ENCODE results near the gene AGBL5. TPM values are rescaled to one million over a fixed set of nuclear protein-coding genes. Genes with fewer than 3 reads are reported as not detected.

Gene AGBL5
- total RNA-seq, 1 experiment from 2014 or later, result 55.4 TPM

- H3K14ac ChIP-seq (ENCODE audit: insufficient read depth, low read length), result no peak overlapping the region
- no peak overlapping the region for H3K23ac ChIP-seq (ENCODE audit: insufficient read length, low read depth, low read length)
- peaks cover 3% of the 10 kb centered on the region for H4K20me1 ChIP-seq (ENCODE audit: control insufficient read depth, insufficient read depth, insufficient read length)
- no peak overlapping the region for H2BK15ac ChIP-seq (ENCODE audit: low read depth, low read length)
- H3K56ac ChIP-seq (ENCODE audit: insufficient read length, low read depth, low read length), result no peak overlapping the region
- no peak overlapping the region for H2BK5ac ChIP-seq (ENCODE audit: insufficient read length, low read length)
- DNase-seq, result no peak
- H3K4me1 ChIP-seq (ENCODE audit: insufficient read depth, low read length), result no peaks in the 10 kb centered on the region
- no peaks in the 10 kb centered on the region for H3K79me2 ChIP-seq (ENCODE audit: insufficient read depth, low read length)
- no peaks in the 10 kb centered on the region for H3K27me3 ChIP-seq (ENCODE audit: insufficient read depth, low read length)
- H3T11ph ChIP-seq (ENCODE audit: low read length), result no peak overlapping the region
- TF ChIP-seq CTCF (conservative IDR thresholded peaks at IDR 0.05), result no peak
- no peak overlapping the region for H3K27ac ChIP-seq (ENCODE audit: insufficient read length, low read depth, low read length)
- H4K5ac ChIP-seq (ENCODE audit: insufficient read length, low read depth, low read length), result no peak overlapping the region
- no peak overlapping the region for H4K8ac ChIP-seq (replicated peaks; ENCODE audit: insufficient read length, low read depth, low read length)
- Mint-ChIP-seq H3K4me3 (no peak overlapping the region), H3K4me1 (peaks cover 8 to 10% of the 10 kb centered on the region in 2 experiments), H3K27me3 (ENCODE audit: low read depth) (no peaks in the 10 kb centered on the region), H3K36me3 (ENCODE audit: insufficient read depth in 1 of 3, low read depth in 3 of 3) (no peaks in the 10 kb centered on the region; a peak in 2 of 7 replicates), H3K9me3 (no peaks in the 10 kb centered on the region; a peak in 1 of 5 replicates), H3K27ac (peak overlapping the region in 1 of 3 experiments; percentile 91; a peak in 2 of 7 replicates)
- H2AK5ac ChIP-seq (ENCODE audit: insufficient read length, low read length), result no peak overlapping the region
- H3K23me2 ChIP-seq (ENCODE audit: insufficient read length, low read depth, low read length, poor library complexity, severe bottlenecking), result no peaks in the 10 kb centered on the region
- H2BK120ac ChIP-seq (ENCODE audit: low read depth, low read length, poor library complexity, severe bottlenecking), result no peak overlapping the region
- H3K9ac ChIP-seq (ENCODE audit: extremely low read depth, insufficient read length, low read length), result no peak overlapping the region
- no peak overlapping the region for H2AFZ ChIP-seq (ENCODE audit: low read length)
- no peak overlapping the region for H2BK12ac ChIP-seq (ENCODE audit: insufficient read length, low read depth, low read length)
- no peaks in the 10 kb centered on the region for H3K9me3 ChIP-seq (ENCODE audit: control insufficient read depth, low read depth, low read length)
- no peak overlapping the region for H3K18ac ChIP-seq (ENCODE audit: insufficient read length, low read depth, low read length)
- no peak overlapping the region for H3K4ac ChIP-seq (ENCODE audit: low read depth, low read length)
- no peak overlapping the region for H3K4me2 ChIP-seq (ENCODE audit: insufficient read depth, insufficient read length, low read length)
- H4K91ac ChIP-seq (ENCODE audit: insufficient read length, low read depth, low read length), result no peak overlapping the region
- H2BK20ac ChIP-seq (ENCODE audit: low read depth, low read length, poor library complexity, severe bottlenecking), result no peak overlapping the region
- no peaks in the 10 kb centered on the region for H3K79me1 ChIP-seq (ENCODE audit: insufficient read depth, low read depth, low read length, poor library complexity, severe bottlenecking)
- WGBS (ENCODE audit: extremely low coverage, insufficient read length, low lambda C conversion rate), result no CpG with 5 or more reads among the region's 24 CpGs
These were observed 43.0 kb downstream of the AGBL5 start for GRCh38 chr2:27094353-27094984.
